ENCODE measurements around the gene COG8.

The COG8 gene

GRCh38 chr16:69321080-69321479, 18.3 kb downstream of the COG8 start:
- Histone ChIP-seq H3K4me3 (ENCODE audit: insufficient read depth, low read depth, low read length) (no peak overlapping the region), H3K9me3 (ENCODE audit: control insufficient read depth, low read length) (no peaks in the 10 kb centered on the region), H3K4me1 (ENCODE audit: control insufficient read depth, insufficient read depth, low read length) (no peaks in the 10 kb centered on the region), H3K27me3 (ENCODE audit: control insufficient read depth, insufficient read depth, low read length, poor library complexity, severe bottlenecking) (no peaks in the 10 kb centered on the region), H3K36me3 (ENCODE audit: control insufficient read depth, insufficient read depth, low read length) (peaks cover 72% of the 10 kb centered on the region), H3K27ac (ENCODE audit: insufficient read depth, low read depth, low read length, poor library complexity, severe bottlenecking) (no peak overlapping the region)
- WGBS, 2 experiments = 96 to 98% methylated on average over 22 of the region's 22 CpGs

GRCh38 chr16:69320740-69321073, 18.7 kb downstream of the COG8 start:
- Histone ChIP-seq H3K4me1 (ENCODE audit: control insufficient read depth, insufficient read depth, low read length) (no peaks in the 10 kb centered on the region), H3K27ac (ENCODE audit: insufficient read depth, low read depth, low read length, poor library complexity, severe bottlenecking) (no peak overlapping the region), H3K27me3 (ENCODE audit: control insufficient read depth, insufficient read depth, low read length, poor library complexity, severe bottlenecking) (no peaks in the 10 kb centered on the region), H3K4me3 (ENCODE audit: insufficient read depth, low read depth, low read length) (no peak overlapping the region), H3K9me3 (ENCODE audit: control insufficient read depth, low read length) (no peaks in the 10 kb centered on the region), H3K36me3 (ENCODE audit: control insufficient read depth, insufficient read depth, low read length) (peaks cover 72% of the 10 kb centered on the region)
- whole genome bisulfite sequencing, 2 experiments = 92% methylated on average over 13 of the region's 13 CpGs

GRCh38 chr16:69319826-69320739, 19.3 kb downstream of the COG8 start:
- H3K4me3 ChIP-seq (ENCODE audit: insufficient read depth, low read depth, low read length) = no peak overlapping the region
- H3K27me3 ChIP-seq (ENCODE audit: control insufficient read depth, insufficient read depth, low read length, poor library complexity, severe bottlenecking) = no peaks in the 10 kb centered on the region
- WGBS, 2 experiments = 91 to 93% methylated on average over 30 of the region's 30 CpGs
- H3K4me1 ChIP-seq (ENCODE audit: control insufficient read depth, insufficient read depth, low read length) = no peaks in the 10 kb centered on the region
- peaks cover 70% of the 10 kb centered on the region for H3K36me3 ChIP-seq (ENCODE audit: control insufficient read depth, insufficient read depth, low read length)
- no peak overlapping the region for H3K27ac ChIP-seq (ENCODE audit: insufficient read depth, low read depth, low read length, poor library complexity, severe bottlenecking)
- H3K9me3 ChIP-seq (ENCODE audit: control insufficient read depth, low read length) = no peaks in the 10 kb centered on the region

- 95 to 96% methylated on average over 9 of the region's 9 CpGs for WGBS, 2 experiments
- H3K9me3 ChIP-seq (ENCODE audit: control insufficient read depth, low read length) = no peaks in the 10 kb centered on the region
- H3K4me3 ChIP-seq (ENCODE audit: insufficient read depth, low read depth, low read length) = no peak overlapping the region
- peaks cover 63% of the 10 kb centered on the region for H3K36me3 ChIP-seq (ENCODE audit: control insufficient read depth, insufficient read depth, low read length)
- H3K4me1 ChIP-seq (ENCODE audit: control insufficient read depth, insufficient read depth, low read length) = no peaks in the 10 kb centered on the region
- H3K27ac ChIP-seq (ENCODE audit: insufficient read depth, low read depth, low read length, poor library complexity, severe bottlenecking) = no peak overlapping the region
- no peaks in the 10 kb centered on the region for H3K27me3 ChIP-seq (ENCODE audit: control insufficient read depth, insufficient read depth, low read length, poor library complexity, severe bottlenecking)
These were observed 20.0 kb downstream of the COG8 start for GRCh38 chr16:69319381-69319780.

- Histone ChIP-seq H3K27ac (ENCODE audit: insufficient read depth, low read depth, low read length, poor library complexity, severe bottlenecking) (no peak overlapping the region), H3K9me3 (ENCODE audit: control insufficient read depth, low read length) (no peaks in the 10 kb centered on the region), H3K27me3 (ENCODE audit: control insufficient read depth, insufficient read depth, low read length, poor library complexity, severe bottlenecking) (no peaks in the 10 kb centered on the region), H3K4me1 (ENCODE audit: control insufficient read depth, insufficient read depth, low read length) (no peaks in the 10 kb centered on the region), H3K4me3 (ENCODE audit: insufficient read depth, low read depth, low read length) (no peak overlapping the region), H3K36me3 (ENCODE audit: control insufficient read depth, insufficient read depth, low read length) (peaks cover 61% of the 10 kb centered on the region)
- 95% methylated on average over 10 of the region's 10 CpGs for WGBS, 2 experiments
These were observed 20.5 kb downstream of the COG8 start for GRCh38 chr16:69318911-69319289.

GRCh38 chr16:69318177-69318910, 21.0 kb downstream of the COG8 start:
- H3K4me1 ChIP-seq (ENCODE audit: control insufficient read depth, insufficient read depth, low read length) = no peaks in the 10 kb centered on the region
- H3K36me3 ChIP-seq (ENCODE audit: control insufficient read depth, insufficient read depth, low read length) = peaks cover 60% of the 10 kb centered on the region
- H3K4me3 ChIP-seq (ENCODE audit: insufficient read depth, low read depth, low read length) = no peak overlapping the region
- no peaks in the 10 kb centered on the region for H3K9me3 ChIP-seq (ENCODE audit: control insufficient read depth, low read length)
- H3K27ac ChIP-seq (ENCODE audit: insufficient read depth, low read depth, low read length, poor library complexity, severe bottlenecking) = no peak overlapping the region
- 95 to 96% methylated on average over 30 of the region's 30 CpGs for WGBS, 2 experiments
- H3K27me3 ChIP-seq (ENCODE audit: control insufficient read depth, insufficient read depth, low read length, poor library complexity, severe bottlenecking) = no peaks in the 10 kb centered on the region

- Histone ChIP-seq H3K36me3 (ENCODE audit: control insufficient read depth, insufficient read depth, low read length) (peaks cover 47% of the 10 kb centered on the region), H3K4me3 (ENCODE audit: insufficient read depth, low read depth, low read length) (no peak overlapping the region), H3K27me3 (ENCODE audit: control insufficient read depth, insufficient read depth, low read length, poor library complexity, severe bottlenecking) (no peaks in the 10 kb centered on the region), H3K4me1 (ENCODE audit: control insufficient read depth, insufficient read depth, low read length) (no peaks in the 10 kb centered on the region), H3K27ac (ENCODE audit: insufficient read depth, low read depth, low read length, poor library complexity, severe bottlenecking) (no peak overlapping the region), H3K9me3 (ENCODE audit: control insufficient read depth, low read length) (no peaks in the 10 kb centered on the region)
- 95 to 97% methylated on average over 17 of the region's 17 CpGs for WGBS, 2 experiments
These were observed 22.7 kb downstream of the COG8 start for GRCh38 chr16:69316595-69317034.

- Histone ChIP-seq H3K27ac (ENCODE audit: insufficient read depth, low read depth, low read length, poor library complexity, severe bottlenecking) (no peak overlapping the region), H3K9me3 (ENCODE audit: control insufficient read depth, low read length) (no peaks in the 10 kb centered on the region), H3K27me3 (ENCODE audit: control insufficient read depth, insufficient read depth, low read length, poor library complexity, severe bottlenecking) (no peaks in the 10 kb centered on the region), H3K36me3 (ENCODE audit: control insufficient read depth, insufficient read depth, low read length) (peaks cover 39% of the 10 kb centered on the region), H3K4me1 (ENCODE audit: control insufficient read depth, insufficient read depth, low read length) (no peaks in the 10 kb centered on the region), H3K4me3 (ENCODE audit: insufficient read depth, low read depth, low read length) (no peak overlapping the region)
- 94 to 96% methylated on average over 30 of the region's 30 CpGs for WGBS, 2 experiments
These were observed 23.7 kb downstream of the COG8 start for GRCh38 chr16:69315486-69316311.

GRCh38 chr16:69314534-69314933, 24.8 kb downstream of the COG8 start:
- Histone ChIP-seq H3K36me3 (ENCODE audit: control insufficient read depth, insufficient read depth, low read length) (peaks cover 30% of the 10 kb centered on the region), H3K4me1 (ENCODE audit: control insufficient read depth, insufficient read depth, low read length) (no peaks in the 10 kb centered on the region), H3K4me3 (ENCODE audit: insufficient read depth, low read depth, low read length) (no peak overlapping the region), H3K27me3 (ENCODE audit: control insufficient read depth, insufficient read depth, low read length, poor library complexity, severe bottlenecking) (no peaks in the 10 kb centered on the region), H3K27ac (ENCODE audit: insufficient read depth, low read depth, low read length, poor library complexity, severe bottlenecking) (no peak overlapping the region), H3K9me3 (ENCODE audit: control insufficient read depth, low read length) (no peaks in the 10 kb centered on the region)
- 94 to 95% methylated on average over 11 of the region's 11 CpGs for WGBS, 2 experiments

GRCh38 chr16:69313469-69313868, 25.9 kb downstream of the COG8 start:
- Histone ChIP-seq H3K36me3 (ENCODE audit: control insufficient read depth, insufficient read depth, low read length) (peaks cover 22% of the 10 kb centered on the region), H3K9me3 (ENCODE audit: control insufficient read depth, low read length) (no peaks in the 10 kb centered on the region), H3K27ac (ENCODE audit: insufficient read depth, low read depth, low read length, poor library complexity, severe bottlenecking) (no peak overlapping the region), H3K4me3 (ENCODE audit: insufficient read depth, low read depth, low read length) (no peak overlapping the region), H3K4me1 (ENCODE audit: control insufficient read depth, insufficient read depth, low read length) (no peaks in the 10 kb centered on the region), H3K27me3 (ENCODE audit: control insufficient read depth, insufficient read depth, low read length, poor library complexity, severe bottlenecking) (no peaks in the 10 kb centered on the region)
- 94 to 99% methylated on average over 5 of the region's 5 CpGs for WGBS, 2 experiments

Measured in ectodermal cell (in vitro differentiated cells).